Common myeloid progenitor, CD34-positive (primary cell): ENCODE data around the gene S100A7.

Source experiments
- CTCF ChIA-PET: fragments of 350-600 bp; sonication (Branson Sonifier 250); formaldehyde crosslinking; loops from one replicate; lab custom pipeline; 2021; ENCODE audit warnings: antibody characterized with exemption; lab: Charles Lee
- POLR2A ChIA-PET: fragments of 350-600 bp; sonication (Branson Sonifier 250); formaldehyde crosslinking; loops from one replicate; lab custom pipeline; 2021; ENCODE audit warnings: antibody characterized with exemption; lab: Charles Lee
- DNase-seq, 3 donors: peaks; one replicate each; pipeline versions ENCODE4 v3.0.0 to v3.0.0-alpha.2; 2013
- H3K27ac ChIP-seq, 2 experiments: 1 replicate in 1 of 2; 2 replicates in 1 of 2; pipeline ENCODE4 v1.7.0; 2013; ENCODE audit warnings: inconsistent platforms in 2 of 2, low read length in 2 of 2, mild to moderate bottlenecking in 2 of 2, low read depth in 1 of 2, moderate library complexity in 1 of 2; ENCODE audit not compliant: severe bottlenecking in 2 of 2, insufficient read depth in 1 of 2, poor library complexity in 1 of 2
- H3K27me3 ChIP-seq, 5 experiments: replicated peaks in 2 of 5; 1 replicate in 3 of 5; 2 replicates in 2 of 5; pipeline versions ENCODE4 v1.6.1 to v1.7.0; 2013; ENCODE audit warnings: low read length in 4 of 5, mild to moderate bottlenecking in 2 of 5, moderate library complexity in 2 of 5, inconsistent platforms in 1 of 5; ENCODE audit not compliant: insufficient read depth in 5 of 5, control insufficient read depth in 4 of 5
- H3K36me3 ChIP-seq, 4 experiments: 1 replicate in 2 of 4; 2 replicates in 2 of 4; pipeline versions ENCODE4 v1.6.1 to v1.7.0; 2013; ENCODE audit warnings: low read length in 3 of 4, control low read depth in 1 of 4, mild to moderate bottlenecking in 1 of 4; ENCODE audit not compliant: control insufficient read depth in 4 of 4, insufficient read depth in 4 of 4
- H3K4me1 ChIP-seq, 4 experiments: 1 replicate in 3 of 4; 2 replicates in 1 of 4; pipeline versions ENCODE4 v1.6.1 to v1.7.1; 2013; ENCODE audit warnings: low read length in 3 of 4, mild to moderate bottlenecking in 3 of 4, control low read depth in 1 of 4, inconsistent platforms in 1 of 4, moderate library complexity in 1 of 4; ENCODE audit not compliant: control insufficient read depth in 4 of 4, insufficient read depth in 4 of 4; ENCODE audit errors: control extremely low read depth in 1 of 4
- H3K4me3 ChIP-seq, 7 experiments: 1 replicate in 4 of 7; 2 replicates in 3 of 7; pipeline versions ENCODE4 v1.5.1 to v1.7.0; 2013; ENCODE audit warnings: mild to moderate bottlenecking in 7 of 7, low read length in 6 of 7, moderate library complexity in 6 of 7, inconsistent platforms in 2 of 7, low read depth in 2 of 7, control low read depth in 1 of 7; ENCODE audit not compliant: insufficient read depth in 4 of 7, control insufficient read depth in 1 of 7; ENCODE audit errors: extremely low read depth in 1 of 7
- H3K9me3 ChIP-seq, 5 experiments: 1 replicate in 4 of 5; 2 replicates in 1 of 5; pipeline versions ENCODE4 v1.6.1 to v1.7.1; 2013; ENCODE audit warnings: low read length in 4 of 5, mild to moderate bottlenecking in 2 of 5, inconsistent platforms in 1 of 5, low read depth in 1 of 5, moderate library complexity in 1 of 5; ENCODE audit not compliant: control insufficient read depth in 4 of 5, insufficient read depth in 2 of 5; ENCODE audit errors: control extremely low read depth in 1 of 5
- WGBS: methylation state at CpG from one replicate; pipeline ENCODE4 v1.1.5; 2013; ENCODE audit not compliant: insufficient coverage; 5-methylcytosine and 5-hydroxymethylcytosine counted together

The S100A7 gene

DNA sequence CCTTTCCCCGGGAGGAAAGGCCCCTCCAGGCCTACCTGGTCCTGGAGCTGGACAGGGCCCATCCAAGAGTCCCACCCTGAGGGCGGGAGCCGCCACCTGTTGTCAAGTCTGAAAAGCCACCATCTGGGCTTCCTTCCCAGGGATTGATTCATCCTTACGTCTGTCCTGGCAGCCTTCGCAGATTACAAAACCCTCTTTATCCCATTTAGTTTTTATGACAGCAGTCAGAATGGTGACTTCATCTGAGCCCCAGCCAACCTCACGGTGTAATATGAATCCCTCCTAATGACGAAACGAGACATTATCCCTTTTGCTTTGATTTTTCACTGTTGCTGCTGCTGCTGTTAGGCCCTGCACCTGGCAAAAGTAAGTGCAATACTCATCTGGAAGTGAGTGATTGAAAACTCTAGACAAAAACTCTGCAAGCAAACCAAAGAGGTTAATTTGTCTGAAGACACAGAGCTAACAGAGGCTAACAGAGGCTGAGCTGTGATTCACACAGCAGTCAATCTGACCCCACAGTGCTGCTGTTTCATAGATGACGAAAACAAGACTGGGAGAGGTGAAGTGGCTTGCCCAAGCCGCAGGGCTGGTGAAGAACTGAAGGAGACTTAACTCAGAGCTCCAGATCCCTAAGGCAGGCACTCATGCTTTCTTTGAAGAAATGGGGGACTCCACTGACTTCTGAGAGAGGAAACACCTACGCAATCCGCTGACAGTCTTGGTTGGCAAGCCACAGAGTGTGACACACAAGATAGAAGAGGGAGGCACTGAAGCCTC, 30.0 kb upstream of the S100A7 start:
- Histone ChIP-seq H3K4me3 (no peak overlapping the region), H3K9me3 (no peaks in the 10 kb centered on the region), H3K36me3 (no peaks in the 10 kb centered on the region), H3K27me3 (peaks cover 0 to 5% (median 1%) of the 10 kb centered on the region in 5 experiments), H3K4me1 (peaks cover 0 to 18% (median 11%) of the 10 kb centered on the region in 4 experiments), H3K27ac (no peak overlapping the region)
- ChIA-PET CTCF (interaction anchor here (1.1 to 12.8 kb wide), 2 partner anchors 20 to 138 kb away, joined by 3 to 199 read pairs; partner anchors contain the start of gene PGLYRP4), POLR2A (no interaction called here)
- WGBS, result 81% methylated on average over 9 of the region's 12 CpGs
- DNase-seq, result peak; percentile 42 to 84 (median 84)

GRCh38 chr1:153488731-153489130, 28.3 kb upstream of the S100A7 start:
- Histone ChIP-seq H3K36me3 (no peaks in the 10 kb centered on the region), H3K4me3 (no peak overlapping the region), H3K27me3 (peaks cover 0 to 16% (median 1%) of the 10 kb centered on the region in 5 experiments), H3K4me1 (peaks cover 0 to 18% (median 11%) of the 10 kb centered on the region in 4 experiments), H3K9me3 (no peaks in the 10 kb centered on the region), H3K27ac (no peak overlapping the region)
- no peak for DNase-seq
- POLR2A ChIA-PET, result no interaction called here
- WGBS, result 31% methylated on average over 4 of the region's 4 CpGs
- CTCF ChIA-PET, result interaction anchor here (0.6 to 12.8 kb wide), 5 partner anchors 11 to 137 kb away, joined by 3 to 199 read pairs (median 3); partner anchors contain the start of gene PGLYRP4

- ChIA-PET CTCF (interaction anchor here (1.6 to 12.8 kb wide), 2 partner anchors 22 to 136 kb away, joined by 7 to 199 read pairs; partner anchors contain the start of gene PGLYRP4), POLR2A (interaction anchor here (0.7 kb wide), 1 partner anchor 1311 kb away, joined by 4 read pairs; no protein-coding TSS in a partner anchor)
- H3K36me3 ChIP-seq, result no peaks in the 10 kb centered on the region
- no peaks in the 10 kb centered on the region for H3K9me3 ChIP-seq
- DNase-seq, result no peak
- H3K4me3 ChIP-seq, result no peak overlapping the region
- WGBS, result no CpG with 5 or more reads among the region's 2 CpGs
- H3K4me1 ChIP-seq, result peaks cover 0 to 18% (median 11%) of the 10 kb centered on the region in 4 experiments
- no peak overlapping the region for H3K27ac ChIP-seq
- H3K27me3 ChIP-seq, result peaks cover 0 to 18% (median 1%) of the 10 kb centered on the region in 5 experiments
Observed at GRCh38 chr1:153487707-153488106, 27.3 kb upstream of the S100A7 start.

- Histone ChIP-seq H3K4me3 (no peak overlapping the region), H3K27ac (no peak overlapping the region), H3K36me3 (no peaks in the 10 kb centered on the region), H3K27me3 (peaks cover 0 to 21% (median 3%) of the 10 kb centered on the region in 5 experiments), H3K4me1 (peaks cover 0 to 9% (median 6%) of the 10 kb centered on the region in 4 experiments), H3K9me3 (no peaks in the 10 kb centered on the region)
- DNase-seq, result no peak
- WGBS, result 100% methylated on average over 2 of the region's 2 CpGs
- POLR2A ChIA-PET, result no interaction called here
- CTCF ChIA-PET, result interaction anchor here (1.2 to 2.6 kb wide), 3 partner anchors 9 to 133 kb away, joined by 5 to 15 read pairs (median 5); no protein-coding TSS in a partner anchor
Observed at GRCh38 chr1:153485863-153486262, 25.4 kb upstream of the S100A7 start.

DNA sequence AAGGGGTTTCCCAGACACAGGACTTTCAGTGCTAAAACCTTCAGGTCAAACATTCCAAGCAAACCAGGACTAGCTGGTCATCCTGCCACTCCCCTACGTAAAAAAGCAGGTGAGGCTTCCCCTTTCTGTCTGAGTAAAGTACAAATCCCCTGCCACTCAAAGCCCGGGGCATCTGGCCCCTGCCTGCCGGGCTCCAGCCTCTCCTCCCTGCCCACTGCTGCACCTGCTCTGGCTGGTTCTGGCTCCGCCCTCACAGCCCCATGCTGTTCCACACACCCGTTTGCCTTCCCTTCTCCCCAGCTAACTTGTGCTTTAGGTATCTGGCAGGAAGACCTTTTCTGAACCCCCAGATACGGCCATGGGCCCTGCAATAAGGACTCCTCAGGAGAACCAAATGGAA, 23.3 kb upstream of the S100A7 start:
- Histone ChIP-seq H3K27me3 (peaks cover 0 to 22% (median 10%) of the 10 kb centered on the region in 5 experiments), H3K27ac (no peak overlapping the region), H3K36me3 (no peaks in the 10 kb centered on the region), H3K9me3 (no peaks in the 10 kb centered on the region), H3K4me1 (peaks cover 0 to 1% (median 0%) of the 10 kb centered on the region in 4 experiments), H3K4me3 (no peak overlapping the region)
- 55% methylated on average over 6 of the region's 6 CpGs for WGBS
- ChIA-PET POLR2A (no interaction called here), CTCF (interaction anchor here (1.0 to 2.6 kb wide), 2 partner anchors 11 to 128 kb away, joined by 3 to 15 read pairs; no protein-coding TSS in a partner anchor)
- DNase-seq, result no peak

DNA sequence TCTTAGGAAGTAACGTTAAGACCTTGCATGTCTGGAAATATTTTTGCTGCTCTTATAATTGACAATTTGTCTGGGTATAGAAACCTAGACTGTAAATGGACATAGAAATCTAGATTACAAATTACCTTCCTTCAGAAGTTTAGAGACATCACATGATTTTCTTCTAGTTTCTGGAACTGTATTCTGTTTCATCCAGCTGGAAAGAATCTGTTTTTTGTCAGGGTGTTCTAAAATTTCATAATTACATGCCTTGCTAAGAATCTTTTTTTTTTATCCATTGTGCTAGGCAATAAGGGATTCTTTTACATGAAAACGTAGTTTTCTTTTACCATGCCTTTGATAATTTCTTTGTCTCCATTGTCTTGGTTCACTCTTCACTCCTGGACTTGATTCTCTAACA, 20.7 kb upstream of the S100A7 start:
- CTCF ChIA-PET, result interaction anchor here (1.1 kb wide), 1 partner anchor 12 kb away, joined by 3 read pairs; no protein-coding TSS in a partner anchor
- DNase-seq, result no peak
- H3K4me1 ChIP-seq, result no peaks in the 10 kb centered on the region
- no peak overlapping the region for H3K4me3 ChIP-seq
- no peak overlapping the region for H3K27ac ChIP-seq
- 100% methylated on average over 1 of the region's 2 CpGs for WGBS
- POLR2A ChIA-PET, result no interaction called here
- H3K9me3 ChIP-seq, result no peaks in the 10 kb centered on the region
- H3K27me3 ChIP-seq, result peaks cover 0 to 24% (median 10%) of the 10 kb centered on the region in 5 experiments
- H3K36me3 ChIP-seq, result no peaks in the 10 kb centered on the region
